ENCODE results near the gene NRF1.
"Not testable (repeated sequence)": the region's sequence is repeated elsewhere in the genome, so short reads cannot be mapped to it uniquely, and the experiment has no call there.

NRF1 gene

DNA sequence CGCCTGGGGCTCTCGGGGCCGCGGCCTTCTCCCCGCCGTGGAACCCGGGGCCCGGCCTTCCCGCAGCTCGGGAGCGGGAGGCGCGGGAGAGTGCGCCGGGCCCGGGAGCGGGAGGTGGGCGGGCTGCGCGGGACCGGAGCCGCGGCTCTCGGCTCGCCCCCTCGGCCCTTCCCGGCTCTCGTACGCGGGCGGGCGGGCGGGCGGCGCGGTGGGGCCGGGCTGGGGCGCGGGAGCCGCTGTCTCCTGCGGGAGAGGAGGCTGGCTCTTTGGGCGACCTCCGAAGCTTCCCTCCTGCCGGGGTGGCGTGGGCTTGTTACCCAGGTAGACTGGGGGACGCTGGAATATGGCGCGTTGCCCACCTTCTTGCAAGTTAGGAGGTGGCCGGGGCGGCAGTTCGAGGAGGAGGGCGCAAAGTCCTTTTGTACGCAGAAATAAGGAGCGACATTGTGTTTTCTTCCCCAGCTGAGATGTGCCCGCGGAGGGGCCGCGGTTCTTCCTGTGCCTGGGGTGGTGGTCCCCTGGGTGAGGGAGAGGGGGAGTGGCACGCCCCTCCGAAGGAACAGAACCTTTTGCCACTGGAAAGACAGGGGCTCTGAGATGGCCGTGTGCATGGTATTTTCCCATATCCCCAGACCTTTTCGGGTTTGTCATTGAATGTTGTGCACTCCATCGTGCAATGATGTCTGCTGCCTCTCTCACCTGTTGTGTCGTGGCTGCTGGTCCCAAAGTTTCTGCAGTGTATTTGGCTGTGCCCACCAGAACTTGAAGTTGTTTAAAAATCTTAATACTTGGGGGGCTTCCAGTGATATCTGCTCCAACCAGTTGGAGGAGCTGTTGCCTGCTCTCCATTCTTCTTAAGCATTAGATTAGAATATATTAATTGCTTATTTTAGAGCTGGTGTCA is 844 bp downstream of the NRF1 start:
- in situ Hi-C loops (cut with HindIII; ENCODE audit: low pct_unique_long_range_greater_than_20kb, low sequenced_read_pairs): no loop called here
- no peak for TF ChIP-seq JUND (IDR thresholded peaks at IDR 0.05; ENCODE audit: low read depth)
- DNase-seq (ENCODE audit: low read depth in 1 of 2, low spot score in 1 of 2): no peak

DNA sequence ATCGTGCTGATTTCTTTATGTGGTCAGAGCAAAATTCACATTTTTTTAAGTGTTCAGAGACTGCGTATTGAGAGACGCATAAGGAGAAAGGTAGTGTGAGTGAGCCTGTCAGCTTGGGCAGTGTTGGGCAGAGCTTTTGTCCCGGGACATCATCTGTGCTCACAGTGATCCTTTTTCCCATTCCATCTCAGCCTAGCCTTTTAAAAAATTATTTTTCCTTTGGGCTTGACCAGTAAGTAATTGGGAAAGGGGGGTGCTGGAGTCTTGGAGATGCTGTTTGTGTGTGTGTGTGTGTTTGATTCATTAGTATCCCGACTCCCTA is 1.5 kb downstream of the NRF1 start:
- DNase-seq (ENCODE audit: low read depth in 1 of 2, low spot score in 1 of 2): no peak
- no peak for TF ChIP-seq JUND (IDR thresholded peaks at IDR 0.05; ENCODE audit: low read depth)
- in situ Hi-C loops (cut with HindIII; ENCODE audit: low pct_unique_long_range_greater_than_20kb, low sequenced_read_pairs): no loop called here

DNA sequence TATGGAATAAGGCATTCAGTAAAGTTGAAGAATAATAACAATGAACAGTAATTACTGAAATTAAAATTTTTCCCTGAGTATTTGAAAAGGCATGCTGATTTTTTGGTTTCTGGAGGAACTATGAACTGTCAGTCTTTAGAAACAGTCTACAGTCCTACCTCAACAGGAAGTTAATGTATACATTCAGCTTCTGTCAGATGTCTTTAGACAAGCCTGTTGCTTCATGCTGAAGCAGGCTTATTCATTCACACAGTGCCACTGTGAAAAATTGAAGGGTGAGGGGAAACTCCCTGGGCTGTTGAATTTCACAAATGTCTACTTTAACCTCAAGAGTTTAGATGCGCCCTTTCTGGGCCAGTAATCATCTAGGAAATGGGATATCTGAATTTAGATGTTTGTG is 3.5 kb downstream of the NRF1 start:
- no peak for DNase-seq (ENCODE audit: low read depth in 1 of 2, low spot score in 1 of 2)
- TF ChIP-seq JUND (IDR thresholded peaks at IDR 0.05; ENCODE audit: low read depth): no peak

DNA sequence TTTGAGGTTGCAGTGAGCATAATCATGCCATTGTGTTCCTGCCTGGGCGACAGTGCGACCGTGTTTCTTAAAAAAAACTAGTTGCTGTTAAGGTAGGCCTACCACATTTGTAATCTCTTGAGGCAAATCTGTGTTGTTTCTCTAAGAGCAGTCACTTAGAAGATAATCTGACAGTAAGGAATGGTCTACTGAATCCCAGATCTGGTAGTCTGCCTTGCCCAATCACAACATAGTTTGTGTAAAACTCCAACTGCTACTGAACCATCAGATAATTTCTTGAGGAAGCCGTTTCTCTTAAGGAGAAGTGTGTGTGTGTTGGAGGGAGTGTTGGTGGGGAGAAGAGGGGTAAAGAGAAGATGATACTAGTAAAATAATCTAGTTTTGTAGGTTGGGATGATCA is 5.0 kb downstream of the NRF1 start:
- no peak for DNase-seq (ENCODE audit: low read depth in 1 of 2, low spot score in 1 of 2)
- TF ChIP-seq JUND (IDR thresholded peaks at IDR 0.05; ENCODE audit: low read depth): no peak
- in situ Hi-C loops (cut with HindIII; ENCODE audit: low pct_unique_long_range_greater_than_20kb, low sequenced_read_pairs): no loop called here

More for the DNA sequence above, 3.5 kb downstream of the NRF1 start:
- in situ Hi-C loops (cut with HindIII; ENCODE audit: low pct_unique_long_range_greater_than_20kb, low sequenced_read_pairs): no loop called here

DNA sequence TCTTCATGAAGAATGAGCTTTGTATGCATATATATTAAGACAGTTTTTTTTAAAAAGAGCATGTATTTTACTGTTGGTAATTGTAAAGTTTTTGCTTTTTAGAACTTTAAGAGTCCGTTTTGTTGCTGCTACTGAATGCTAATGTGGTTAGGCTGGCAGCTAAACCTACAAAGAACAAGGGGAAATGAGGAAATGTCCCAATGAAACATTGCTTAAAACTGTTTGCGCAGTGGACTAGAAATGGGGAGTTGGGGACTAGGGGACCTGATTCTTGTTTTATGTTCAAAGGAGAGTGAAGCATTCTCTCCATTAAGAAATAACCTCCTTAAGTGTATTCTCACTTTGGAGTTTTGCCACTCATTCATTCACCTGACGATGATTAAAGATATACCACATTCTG is 5.7 kb downstream of the NRF1 start:
- no peak for TF ChIP-seq JUND (IDR thresholded peaks at IDR 0.05; ENCODE audit: low read depth)
- in situ Hi-C loops (cut with HindIII; ENCODE audit: low pct_unique_long_range_greater_than_20kb, low sequenced_read_pairs): no loop called here
- DNase-seq (ENCODE audit: low read depth in 1 of 2, low spot score in 1 of 2): no peak

DNA sequence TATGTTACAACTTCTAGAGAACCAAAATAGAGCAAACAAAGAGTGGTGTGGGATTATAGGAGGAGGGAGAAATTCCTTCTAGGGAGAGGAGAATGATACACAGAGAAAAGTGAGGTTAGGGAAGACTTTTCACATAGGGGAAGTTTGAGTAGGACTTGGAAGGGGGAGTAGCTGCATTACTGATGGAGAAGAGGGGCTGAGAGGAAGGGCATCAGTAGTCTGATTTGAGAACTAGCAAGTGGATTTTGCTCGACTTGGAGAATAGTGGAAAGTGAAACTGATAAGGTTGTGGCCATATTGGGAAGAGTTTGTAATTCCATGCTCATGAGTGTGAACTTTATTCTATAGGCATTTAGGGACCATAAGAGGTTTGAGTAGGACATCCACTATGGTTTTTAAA is 6.1 kb downstream of the NRF1 start:
- TF ChIP-seq JUND (IDR thresholded peaks at IDR 0.05; ENCODE audit: low read depth): no peak
- DNase-seq (ENCODE audit: low read depth in 1 of 2, low spot score in 1 of 2): no peak
- in situ Hi-C loops (cut with HindIII; ENCODE audit: low pct_unique_long_range_greater_than_20kb, low sequenced_read_pairs): no loop called here

DNA sequence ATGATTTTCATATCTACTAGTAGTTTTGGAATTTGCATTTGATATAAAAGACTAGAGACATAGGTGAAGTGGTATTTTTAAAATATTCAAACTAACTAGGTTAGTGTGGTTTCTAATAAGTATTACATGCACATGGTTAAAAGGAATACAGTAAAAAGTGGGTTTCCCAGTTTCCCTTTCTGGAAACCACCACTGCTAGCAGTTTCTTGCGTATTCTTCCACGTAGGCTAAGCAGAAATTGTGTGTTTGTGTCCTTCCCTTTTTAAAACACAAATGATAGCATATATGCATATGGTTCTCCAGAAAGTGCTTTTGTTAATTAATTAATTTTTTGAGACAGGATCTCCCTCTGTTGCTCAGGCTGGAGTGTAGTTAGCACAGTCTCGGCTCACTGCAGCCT is 15.4 kb downstream of the NRF1 start:
- TF ChIP-seq JUND (IDR thresholded peaks at IDR 0.05; ENCODE audit: low read depth): no peak
- no peak for DNase-seq (ENCODE audit: low read depth in 1 of 2, low spot score in 1 of 2)
- in situ Hi-C loops (cut with HindIII; ENCODE audit: low pct_unique_long_range_greater_than_20kb, low sequenced_read_pairs): no loop called here

DNA sequence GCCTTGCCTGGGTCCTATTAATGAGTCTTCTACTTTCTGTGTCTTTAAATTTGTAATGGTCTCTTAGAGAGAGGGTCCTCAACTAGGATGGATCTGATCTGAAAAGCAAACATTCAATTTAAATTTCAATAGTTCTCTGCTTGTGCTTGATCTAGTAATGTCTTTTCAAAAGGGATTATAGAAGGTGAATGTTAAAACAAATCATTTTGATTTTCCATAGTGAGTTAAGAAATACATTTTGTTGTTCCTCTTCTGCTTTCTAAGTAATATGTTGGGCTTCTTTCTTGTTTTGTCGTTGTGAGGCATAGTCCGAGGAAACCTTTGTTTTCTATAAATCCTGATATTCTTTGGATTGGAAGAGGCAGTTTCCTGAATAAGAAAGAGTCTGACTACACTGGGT is 18.8 kb downstream of the NRF1 start:
- no peak for TF ChIP-seq JUND (IDR thresholded peaks at IDR 0.05; ENCODE audit: low read depth)
- in situ Hi-C loops (cut with HindIII; ENCODE audit: low pct_unique_long_range_greater_than_20kb, low sequenced_read_pairs): no loop called here
- DNase-seq (ENCODE audit: low read depth in 1 of 2, low spot score in 1 of 2): no peak

DNA sequence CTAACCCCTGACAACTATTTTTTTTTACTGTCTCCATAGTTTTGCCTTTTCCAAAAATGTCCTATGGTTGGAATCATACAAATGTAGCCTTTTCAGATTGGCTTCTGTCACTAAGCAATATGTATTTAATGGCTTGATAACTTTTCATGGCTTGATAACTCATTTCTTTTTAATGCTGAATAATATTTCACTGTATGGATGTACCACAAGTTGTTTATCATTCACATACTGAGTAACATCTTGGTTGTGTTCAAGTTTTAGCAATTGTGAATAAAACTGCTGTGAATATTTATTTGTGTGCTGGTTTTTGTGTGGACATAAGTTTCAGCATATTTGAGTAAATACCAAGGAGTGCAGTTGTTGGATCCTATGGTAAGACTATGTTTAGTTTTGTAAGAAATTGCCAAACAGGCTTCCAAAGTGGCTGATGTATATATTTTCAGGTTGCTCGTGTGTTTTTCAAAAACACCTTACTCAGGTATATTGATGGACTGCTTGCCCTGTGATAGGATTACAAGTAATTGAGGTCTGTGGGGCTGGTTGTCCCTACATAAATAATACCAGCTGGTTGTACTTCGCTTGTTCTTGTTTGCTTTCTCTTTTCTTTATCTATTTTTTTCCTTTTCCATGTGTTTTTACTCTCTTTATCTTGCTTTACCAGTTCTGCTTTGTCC is 23.0 kb downstream of the NRF1 start:
- DNase-seq (ENCODE audit: low read depth in 1 of 2, low spot score in 1 of 2): no peak
- in situ Hi-C loops (cut with HindIII; ENCODE audit: low pct_unique_long_range_greater_than_20kb, low sequenced_read_pairs): no loop called here
- no peak for TF ChIP-seq JUND (IDR thresholded peaks at IDR 0.05; ENCODE audit: low read depth)

DNA sequence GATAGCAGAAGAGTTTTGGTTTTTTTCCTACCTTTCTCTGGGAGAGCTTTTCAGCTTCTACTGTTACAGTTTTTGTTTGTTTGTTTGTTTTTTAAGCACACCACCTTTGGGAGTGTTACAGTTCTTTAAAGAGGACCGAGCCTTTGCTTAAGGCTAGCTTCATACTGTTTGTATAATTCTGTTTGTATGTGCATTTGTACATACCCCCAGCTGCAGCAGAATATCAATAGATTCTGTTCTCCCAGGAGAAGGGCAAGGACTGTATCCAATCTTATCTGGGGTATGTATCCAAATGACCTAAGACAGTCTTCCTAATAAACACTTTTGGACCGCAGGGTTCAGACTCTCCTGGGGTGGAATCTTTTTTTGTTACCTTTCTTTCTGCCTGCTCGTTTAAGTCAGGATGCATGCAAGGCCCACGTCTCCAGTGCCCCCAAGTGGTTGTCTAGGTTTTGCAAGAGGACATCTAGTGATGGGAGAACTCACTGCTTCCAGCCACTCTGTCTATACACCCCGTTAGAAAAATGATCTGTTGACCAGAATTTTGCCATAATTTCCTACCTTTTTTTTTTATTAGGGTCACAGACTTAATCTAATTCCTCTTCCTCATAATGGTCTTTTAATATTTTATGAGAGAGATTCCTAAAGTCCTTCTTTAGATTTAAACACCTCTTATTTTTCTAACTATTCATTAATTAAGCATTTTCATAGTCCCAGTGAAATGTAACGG is 23.9 kb downstream of the NRF1 start:
- peak; percentile 25 to 75 for DNase-seq (ENCODE audit: low read depth in 1 of 2, low spot score in 1 of 2)

DNA sequence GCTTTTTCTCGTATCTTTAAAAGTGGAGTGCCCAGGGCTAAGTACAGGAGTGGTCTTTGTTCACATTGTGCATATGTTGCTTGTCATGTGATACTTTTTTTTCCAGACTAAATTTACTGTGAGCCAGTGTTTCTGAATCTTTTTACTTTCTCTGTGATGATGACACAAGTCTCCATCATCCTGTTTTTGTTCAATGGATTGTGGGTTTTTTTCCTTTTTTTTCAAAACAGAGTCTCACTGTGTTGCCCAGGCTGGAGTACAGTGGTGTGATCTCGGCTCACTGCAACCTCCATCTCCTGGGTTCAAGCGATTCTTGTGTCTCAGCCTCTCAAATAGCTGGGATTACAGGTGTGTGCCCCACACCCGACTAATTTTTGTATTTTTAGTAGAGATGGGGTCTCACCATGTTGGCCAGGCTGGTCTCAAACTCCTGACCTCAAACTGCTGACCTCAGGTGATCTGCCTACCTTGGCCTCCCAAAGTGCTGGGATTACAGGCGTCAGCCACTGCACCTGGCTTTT is 24.6 kb downstream of the NRF1 start:
- in situ Hi-C loops (cut with HindIII; ENCODE audit: low pct_unique_long_range_greater_than_20kb, low sequenced_read_pairs); DNase-seq (ENCODE audit: low read depth in 1 of 2, low spot score in 1 of 2): not testable (repeated sequence)

More for the DNA sequence above, 23.9 kb downstream of the NRF1 start:
- TF ChIP-seq JUND (IDR thresholded peaks at IDR 0.05; ENCODE audit: low read depth): no peak
- in situ Hi-C loops (cut with HindIII; ENCODE audit: low pct_unique_long_range_greater_than_20kb, low sequenced_read_pairs): no loop called here

DNA sequence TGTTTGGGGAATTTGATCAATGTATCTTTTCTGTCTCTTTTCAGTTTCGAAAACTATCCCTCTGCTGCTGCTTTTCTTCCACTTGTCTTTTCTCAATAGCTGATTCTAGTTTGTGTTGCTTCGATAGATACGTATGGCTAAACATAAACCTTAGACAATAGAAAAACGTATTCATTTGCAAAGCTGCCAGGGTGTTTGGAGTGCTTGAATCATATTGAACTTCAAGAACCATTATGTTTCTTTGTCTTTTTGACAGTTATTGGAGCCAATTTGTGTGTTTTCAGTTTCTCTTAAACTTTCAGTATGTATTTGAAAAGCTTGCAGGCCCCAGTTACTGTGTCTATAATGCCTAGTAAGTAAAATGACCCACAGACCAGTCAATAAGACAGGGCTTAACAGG is 25.1 kb downstream of the NRF1 start:
- no peak for TF ChIP-seq JUND (IDR thresholded peaks at IDR 0.05; ENCODE audit: low read depth)
- DNase-seq (ENCODE audit: low read depth in 1 of 2, low spot score in 1 of 2): no peak
- in situ Hi-C loops (cut with HindIII; ENCODE audit: low pct_unique_long_range_greater_than_20kb, low sequenced_read_pairs): no loop called here

DNA sequence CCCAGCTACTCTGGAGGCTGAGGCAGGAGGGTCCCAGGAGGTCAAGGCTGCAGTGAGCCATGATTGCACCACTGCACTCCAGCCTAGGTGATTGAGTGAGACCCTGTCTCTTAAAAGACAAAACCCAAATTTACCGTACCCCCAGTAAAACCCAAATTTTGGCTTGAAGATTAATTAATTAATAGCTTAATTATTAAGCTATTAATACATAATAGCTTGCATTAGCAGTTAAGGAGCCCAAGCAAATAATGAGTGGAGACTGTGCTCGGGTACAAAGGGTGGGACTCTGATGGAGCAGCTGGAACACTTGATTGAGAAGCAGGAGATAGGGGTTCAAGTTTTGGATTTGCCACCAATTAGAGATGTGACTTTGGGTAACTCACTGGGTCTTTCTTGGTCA is 28.9 kb downstream of the NRF1 start:
- TF ChIP-seq JUND (IDR thresholded peaks at IDR 0.05; ENCODE audit: low read depth): no peak
- DNase-seq (ENCODE audit: low read depth in 1 of 2, low spot score in 1 of 2): no peak
- in situ Hi-C loops (cut with HindIII; ENCODE audit: low pct_unique_long_range_greater_than_20kb, low sequenced_read_pairs): no loop called here
